ENCODE measurements around the gene IVL.

IVL gene

DNA sequence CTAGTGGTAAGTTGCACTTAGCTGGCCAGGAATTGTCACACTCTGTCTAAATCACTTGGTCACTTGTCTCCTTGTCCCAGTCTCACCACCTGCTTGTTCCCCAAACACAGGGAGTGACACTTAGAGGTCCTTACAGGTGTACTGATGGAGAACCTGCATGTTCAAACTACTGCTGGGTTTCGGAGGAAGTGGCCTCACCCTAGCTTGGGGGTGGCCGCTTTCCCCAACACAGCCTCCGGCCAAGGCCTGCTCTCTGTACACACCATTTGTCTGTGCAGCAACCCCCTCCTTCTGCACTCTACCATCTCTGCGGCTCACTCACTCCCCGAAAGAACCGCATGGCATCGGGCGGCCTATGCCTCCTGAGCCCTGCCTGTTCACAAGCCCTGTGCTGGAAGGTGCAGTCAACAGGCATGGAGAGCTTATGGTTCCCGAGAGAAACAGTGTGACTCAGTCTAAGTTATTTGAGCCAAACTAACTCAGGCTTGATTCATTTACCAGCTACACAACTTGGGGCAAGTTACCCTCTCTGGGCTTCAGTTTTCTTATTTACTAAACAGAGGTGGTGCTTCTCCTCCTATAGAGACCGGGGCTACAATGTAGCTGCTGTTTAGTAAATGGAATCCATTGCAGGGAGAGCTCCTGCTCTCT is 51.6 kb downstream of the IVL start:
- TF ChIP-seq, protein P1, sequence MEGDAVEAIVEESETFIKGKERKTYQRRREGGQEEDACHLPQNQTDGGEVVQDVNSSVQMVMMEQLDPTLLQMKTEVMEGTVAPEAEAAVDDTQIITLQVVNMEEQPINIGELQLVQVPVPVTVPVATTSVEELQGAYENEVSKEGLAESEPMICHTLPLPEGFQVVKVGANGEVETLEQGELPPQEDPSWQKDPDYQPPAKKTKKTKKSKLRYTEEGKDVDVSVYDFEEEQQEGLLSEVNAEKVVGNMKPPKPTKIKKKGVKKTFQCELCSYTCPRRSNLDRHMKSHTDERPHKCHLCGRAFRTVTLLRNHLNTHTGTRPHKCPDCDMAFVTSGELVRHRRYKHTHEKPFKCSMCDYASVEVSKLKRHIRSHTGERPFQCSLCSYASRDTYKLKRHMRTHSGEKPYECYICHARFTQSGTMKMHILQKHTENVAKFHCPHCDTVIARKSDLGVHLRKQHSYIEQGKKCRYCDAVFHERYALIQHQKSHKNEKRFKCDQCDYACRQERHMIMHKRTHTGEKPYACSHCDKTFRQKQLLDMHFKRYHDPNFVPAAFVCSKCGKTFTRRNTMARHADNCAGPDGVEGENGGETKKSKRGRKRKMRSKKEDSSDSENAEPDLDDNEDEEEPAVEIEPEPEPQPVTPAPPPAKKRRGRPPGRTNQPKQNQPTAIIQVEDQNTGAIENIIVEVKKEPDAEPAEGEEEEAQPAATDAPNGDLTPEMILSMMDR (IDR thresholded peaks at IDR 0.05; ENCODE audit: borderline replicate concordance, insufficient read depth, low read depth, low read length), result no peak
- no peak overlapping the region for H3K4me3 ChIP-seq (ENCODE audit: low read depth, low read length)

GRCh38 chr1:152960452-152961044 is 52.2 kb downstream of the IVL start:
- TF ChIP-seq, protein P1 (IDR thresholded peaks at IDR 0.05; ENCODE audit: borderline replicate concordance, insufficient read depth, low read depth, low read length), result peak; percentile 69
- H3K4me3 ChIP-seq (ENCODE audit: low read depth, low read length), result no peak overlapping the region

All from GM12875 (cell line).